LNCAP (cell line): ENCODE data around the gene ARHGEF11.
A peak's percentile ranks its signal among the peaks of the same experiment; 100 is the strongest.

Experiments used
- TF ChIP-seq, protein P1 (sequence below): fragments of 450-650 bp; IDR thresholded peaks from 2 replicates; pipeline ENCODE4 v1.5.1; 2017; ENCODE audit warnings: mild to moderate bottlenecking

ARHGEF11 gene

DNA sequence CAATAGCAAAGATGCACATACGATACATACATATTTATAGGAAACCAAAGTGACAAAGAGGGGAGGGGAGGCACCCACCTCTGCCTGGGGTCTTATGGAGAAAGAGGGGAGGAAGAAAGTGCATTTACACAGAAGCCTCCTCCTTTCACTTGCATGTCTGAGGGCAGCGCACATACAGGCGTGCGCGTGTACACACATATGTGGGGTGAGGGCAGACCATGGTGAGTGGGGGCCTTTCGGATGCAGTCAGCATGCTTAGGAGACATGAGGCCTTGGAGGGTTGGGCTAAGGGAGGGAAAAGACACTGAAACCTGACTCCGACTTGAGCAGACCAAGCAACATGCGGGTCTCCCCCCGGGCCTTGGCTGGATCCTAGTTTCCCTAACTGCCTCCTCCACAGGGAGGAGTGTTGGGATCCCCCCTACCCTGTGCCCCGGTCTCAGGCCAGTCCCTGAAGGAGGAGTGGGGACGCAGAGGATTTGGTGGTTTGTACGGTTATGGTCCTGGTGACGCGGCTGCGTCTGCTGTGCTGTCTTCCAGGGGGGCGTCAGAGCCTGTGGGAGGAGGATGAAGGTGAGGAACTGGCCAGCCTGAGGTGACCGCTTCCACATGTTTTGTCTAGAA, 109.9 kb downstream of the ARHGEF11 start:
- TF ChIP-seq, protein P1, sequence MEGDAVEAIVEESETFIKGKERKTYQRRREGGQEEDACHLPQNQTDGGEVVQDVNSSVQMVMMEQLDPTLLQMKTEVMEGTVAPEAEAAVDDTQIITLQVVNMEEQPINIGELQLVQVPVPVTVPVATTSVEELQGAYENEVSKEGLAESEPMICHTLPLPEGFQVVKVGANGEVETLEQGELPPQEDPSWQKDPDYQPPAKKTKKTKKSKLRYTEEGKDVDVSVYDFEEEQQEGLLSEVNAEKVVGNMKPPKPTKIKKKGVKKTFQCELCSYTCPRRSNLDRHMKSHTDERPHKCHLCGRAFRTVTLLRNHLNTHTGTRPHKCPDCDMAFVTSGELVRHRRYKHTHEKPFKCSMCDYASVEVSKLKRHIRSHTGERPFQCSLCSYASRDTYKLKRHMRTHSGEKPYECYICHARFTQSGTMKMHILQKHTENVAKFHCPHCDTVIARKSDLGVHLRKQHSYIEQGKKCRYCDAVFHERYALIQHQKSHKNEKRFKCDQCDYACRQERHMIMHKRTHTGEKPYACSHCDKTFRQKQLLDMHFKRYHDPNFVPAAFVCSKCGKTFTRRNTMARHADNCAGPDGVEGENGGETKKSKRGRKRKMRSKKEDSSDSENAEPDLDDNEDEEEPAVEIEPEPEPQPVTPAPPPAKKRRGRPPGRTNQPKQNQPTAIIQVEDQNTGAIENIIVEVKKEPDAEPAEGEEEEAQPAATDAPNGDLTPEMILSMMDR, result no peak

GRCh38 chr1:156933136-156933535, 112.4 kb downstream of the ARHGEF11 start:
- TF ChIP-seq, protein P1, result no peak

DNA sequence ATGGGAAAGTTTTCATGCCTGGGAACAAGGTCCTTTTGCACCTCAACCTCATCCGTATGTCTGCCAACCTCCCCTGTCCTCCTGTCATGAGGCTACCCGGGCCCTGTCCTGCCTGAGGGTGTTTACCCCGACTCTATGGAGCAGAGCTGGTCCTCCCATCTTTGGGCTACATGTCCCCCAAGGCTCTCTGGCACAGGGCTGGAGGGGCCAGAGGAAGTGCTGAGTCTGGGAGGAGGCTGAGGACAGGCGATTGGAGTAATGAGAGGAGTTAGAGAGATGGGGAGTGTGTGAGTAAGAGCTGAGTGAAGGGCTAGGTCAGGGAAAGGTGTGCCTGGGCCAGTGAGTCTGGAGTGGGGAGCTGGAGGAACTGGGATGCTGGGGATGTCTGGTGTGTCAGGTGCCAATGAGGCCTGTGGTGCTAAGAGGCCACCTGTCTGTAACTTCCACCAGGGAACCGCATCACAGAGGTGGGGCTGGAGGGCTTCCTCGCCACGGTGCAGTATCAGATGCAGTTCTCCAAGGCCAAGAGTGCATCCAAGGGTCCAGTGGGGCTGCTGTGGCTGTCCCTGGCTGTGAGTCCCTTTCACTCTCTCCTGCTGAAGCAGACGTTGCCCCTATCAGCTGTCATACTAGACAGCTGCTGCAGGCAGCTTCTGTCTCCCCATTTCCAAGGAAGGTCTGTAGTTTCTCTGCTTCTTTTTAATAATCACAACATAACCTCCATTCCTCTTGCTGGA, 113.4 kb downstream of the ARHGEF11 start:
- TF ChIP-seq, protein P1, result no peak

DNA sequence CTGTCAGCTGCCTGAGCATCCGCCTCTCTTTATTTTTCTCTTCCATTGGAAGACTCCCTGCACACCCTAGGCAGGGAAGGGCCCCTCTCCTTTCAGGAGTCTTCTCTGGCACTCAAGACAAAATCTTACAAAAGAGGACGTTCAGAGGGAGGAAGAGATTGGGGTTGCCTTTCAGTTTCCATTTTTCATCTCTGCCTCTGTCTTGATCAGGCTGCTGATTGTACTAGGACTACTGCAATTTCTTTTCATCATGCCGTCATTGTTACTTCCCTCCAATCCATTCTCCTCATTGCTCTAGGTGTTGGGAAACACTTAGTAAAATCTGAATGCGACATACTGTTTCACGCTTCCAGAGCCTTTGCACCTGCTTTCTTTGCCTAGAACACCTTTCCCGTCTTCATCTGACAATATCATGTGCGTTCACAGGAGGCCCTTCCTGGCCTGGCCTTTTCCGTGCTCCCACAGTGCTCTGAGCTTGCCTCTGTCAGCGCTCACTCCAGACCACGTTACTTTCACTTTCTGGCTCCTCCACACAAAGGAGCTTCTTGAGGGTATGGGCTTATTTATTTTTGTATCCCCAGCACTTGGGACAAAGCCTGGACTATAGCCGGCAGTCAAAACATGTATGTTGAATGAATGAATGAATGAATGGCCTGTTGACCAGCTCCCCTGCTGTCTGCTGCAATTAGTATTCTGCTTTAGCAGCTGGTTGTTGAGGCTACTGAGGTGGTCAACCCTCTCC, 114.2 kb downstream of the ARHGEF11 start:
- TF ChIP-seq, protein P1, result no peak

- TF ChIP-seq, protein P1, result no peak
These were observed 115.1 kb downstream of the ARHGEF11 start for GRCh38 chr1:156930483-156930882.

- TF ChIP-seq, protein P1, result no peak
These were observed 115.8 kb downstream of the ARHGEF11 start for GRCh38 chr1:156929596-156930238.

DNA sequence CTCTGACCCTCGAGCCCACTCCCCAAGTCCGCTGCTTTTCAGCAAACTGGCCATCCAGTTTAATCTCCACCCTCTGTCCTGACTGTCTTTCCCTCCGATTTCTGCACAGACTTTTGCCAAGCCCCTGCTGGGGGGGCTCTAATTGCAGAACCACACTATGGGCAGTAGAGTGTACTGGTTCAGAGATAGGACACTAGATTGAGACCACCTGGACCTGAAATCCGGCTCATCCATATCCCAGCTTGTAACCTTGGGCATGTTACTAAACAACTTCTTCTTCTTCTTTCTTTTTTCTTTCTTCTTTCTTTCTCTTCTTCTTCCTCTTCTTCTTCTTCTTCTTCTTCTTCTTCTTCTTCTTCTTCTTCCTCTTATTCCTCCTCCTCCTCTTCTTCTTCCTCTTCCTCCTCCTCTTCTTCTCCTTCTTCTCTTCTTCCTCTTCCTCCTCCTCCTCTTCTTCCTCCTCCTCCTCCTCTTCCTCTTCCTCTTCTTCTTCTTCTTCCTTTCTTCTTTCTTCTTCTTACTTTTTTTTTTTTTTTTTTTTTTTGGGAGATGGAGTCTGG, 117.4 kb downstream of the ARHGEF11 start:
- TF ChIP-seq, protein P1, result peak; percentile 41
